Measurements from ENCODE around the gene AKAP13.

The AKAP13 gene

GRCh38 chr15:85604194-85604593 lies 223.8 kb downstream of the AKAP13 start:
- DNase-seq = no peak

- DNase-seq = no peak
These were observed 226.3 kb downstream of the AKAP13 start for GRCh38 chr15:85606738-85607137.

GRCh38 chr15:85607141-85607806 lies 226.9 kb downstream of the AKAP13 start:
- no peak for DNase-seq

- no peak for DNase-seq
These were observed 227.4 kb downstream of the AKAP13 start for GRCh38 chr15:85607842-85608241.

- DNase-seq = no peak
These were observed 229.1 kb downstream of the AKAP13 start for GRCh38 chr15:85609492-85609891.

GRCh38 chr15:85611361-85611760 lies 231.0 kb downstream of the AKAP13 start:
- DNase-seq = no peak

- DNase-seq = no peak
These were observed 233.7 kb downstream of the AKAP13 start for GRCh38 chr15:85614059-85614458.

- no peak for DNase-seq
These were observed 235.5 kb downstream of the AKAP13 start for GRCh38 chr15:85615930-85616329.

- DNase-seq = no peak
These were observed 236.2 kb downstream of the AKAP13 start for GRCh38 chr15:85616549-85617110.

- DNase-seq = no peak
These were observed 237.8 kb downstream of the AKAP13 start for GRCh38 chr15:85618228-85618505.

- DNase-seq = no peak
These were observed 238.6 kb downstream of the AKAP13 start for GRCh38 chr15:85618956-85619491.

GRCh38 chr15:85619992-85620689 lies 239.7 kb downstream of the AKAP13 start:
- no peak for DNase-seq

- DNase-seq = no peak
These were observed 240.3 kb downstream of the AKAP13 start for GRCh38 chr15:85620690-85621049.

GRCh38 chr15:85621094-85621493 lies 240.7 kb downstream of the AKAP13 start:
- no peak for DNase-seq

- no peak for DNase-seq
These were observed 241.9 kb downstream of the AKAP13 start for GRCh38 chr15:85622221-85622831.

- DNase-seq = no peak
These were observed 243.1 kb downstream of the AKAP13 start for GRCh38 chr15:85623315-85624049.

- DNase-seq = no peak
These were observed 243.9 kb downstream of the AKAP13 start for GRCh38 chr15:85624291-85624801.

- DNase-seq = no peak
These were observed 244.9 kb downstream of the AKAP13 start for GRCh38 chr15:85625166-85625830.

- no peak for DNase-seq
These were observed 245.5 kb downstream of the AKAP13 start for GRCh38 chr15:85625856-85626255.

- DNase-seq = no peak
These were observed 247.0 kb downstream of the AKAP13 start for GRCh38 chr15:85627213-85627935.

GRCh38 chr15:85630311-85630710 lies 249.9 kb downstream of the AKAP13 start:
- DNase-seq = no peak

- no peak for DNase-seq
These were observed 250.6 kb downstream of the AKAP13 start for GRCh38 chr15:85631018-85631417.
